Stimulated activated naive CD8-positive, alpha-beta T cell treated with anti-CD3 and anti-CD28 coated beads, Interleukin-15, Interleukin-2, amounts not matched to agents 100 ng/mL and 50 ng/mL, for 24 hours (primary cell): ENCODE measurements around the gene SLC30A9.

Source experiments
- H3K27ac Mint-ChIP-seq: one replicate; pipeline ENCODE4 v1.8.0; 2021; ENCODE audit warnings: mild to moderate bottlenecking, mixed read lengths
- H3K27me3 Mint-ChIP-seq: one replicate; pipeline ENCODE4 v1.8.0; 2021; ENCODE audit warnings: mixed read lengths
- H3K36me3 Mint-ChIP-seq: one replicate; pipeline ENCODE4 v1.8.0; 2021; ENCODE audit warnings: low read depth, mixed read lengths
- H3K4me1 Mint-ChIP-seq: one replicate; pipeline ENCODE4 v1.8.0; 2021; ENCODE audit warnings: low read depth, mixed read lengths
- H3K4me3 Mint-ChIP-seq: one replicate; pipeline ENCODE4 v1.8.0; 2021; ENCODE audit warnings: mild to moderate bottlenecking, mixed read lengths
- H3K9me3 Mint-ChIP-seq: one replicate; pipeline ENCODE4 v1.8.0; 2021; ENCODE audit warnings: mixed read lengths

Gene SLC30A9

GRCh38 chr4:42070463-42070862 is 80.1 kb downstream of the SLC30A9 start:
- H3K4me3 Mint-ChIP-seq, result no peak overlapping the region
- H3K27ac Mint-ChIP-seq, result no peak overlapping the region
- H3K9me3 Mint-ChIP-seq, result no peaks in the 10 kb centered on the region
- no peaks in the 10 kb centered on the region for H3K4me1 Mint-ChIP-seq
- no peaks in the 10 kb centered on the region for H3K27me3 Mint-ChIP-seq
- H3K36me3 Mint-ChIP-seq, result peaks cover 35% of the 10 kb centered on the region

- peaks cover 32% of the 10 kb centered on the region for H3K36me3 Mint-ChIP-seq
- no peaks in the 10 kb centered on the region for H3K9me3 Mint-ChIP-seq
- no peak overlapping the region for H3K4me3 Mint-ChIP-seq
- H3K27ac Mint-ChIP-seq, result no peak overlapping the region
- no peaks in the 10 kb centered on the region for H3K4me1 Mint-ChIP-seq
- H3K27me3 Mint-ChIP-seq, result no peaks in the 10 kb centered on the region
Observed at GRCh38 chr4:42074294-42074693, 84.0 kb downstream of the SLC30A9 start.

DNA sequence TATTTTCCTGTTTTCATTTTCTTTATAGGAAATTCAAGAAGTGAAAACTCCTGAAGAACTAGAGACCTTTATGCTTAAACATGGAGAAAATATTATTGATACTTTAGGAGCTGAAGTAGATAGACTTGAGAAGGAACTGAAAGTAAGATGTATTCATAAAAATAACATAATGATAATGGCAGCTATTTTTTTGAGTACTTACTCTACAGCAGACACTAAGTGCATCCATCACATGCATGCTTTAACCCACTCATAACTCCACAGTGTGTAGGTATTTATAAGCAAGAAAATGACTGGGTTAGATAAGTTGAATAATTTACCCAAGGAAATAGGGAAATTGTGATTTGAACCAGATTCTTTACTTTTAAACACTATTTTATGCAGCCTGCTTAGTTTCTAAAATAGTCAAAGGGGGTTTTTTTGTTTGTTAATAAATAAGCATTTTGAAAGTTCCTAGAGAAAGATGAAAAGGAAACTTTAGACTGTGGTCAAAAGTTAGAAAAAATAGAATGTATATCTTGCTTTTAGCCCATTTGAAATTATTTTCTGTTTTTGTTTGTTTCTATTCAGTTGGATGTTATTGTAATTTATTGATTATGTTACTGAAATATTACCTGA is 88.0 kb downstream of the SLC30A9 start:
- no peak overlapping the region for H3K27ac Mint-ChIP-seq
- H3K4me3 Mint-ChIP-seq, result no peak overlapping the region
- no peaks in the 10 kb centered on the region for H3K4me1 Mint-ChIP-seq
- peaks cover 36% of the 10 kb centered on the region for H3K36me3 Mint-ChIP-seq
- no peaks in the 10 kb centered on the region for H3K27me3 Mint-ChIP-seq
- H3K9me3 Mint-ChIP-seq, result no peaks in the 10 kb centered on the region

- Mint-ChIP-seq H3K36me3 (peaks cover 36% of the 10 kb centered on the region), H3K27ac (no peak overlapping the region), H3K4me3 (no peak overlapping the region), H3K27me3 (no peaks in the 10 kb centered on the region), H3K4me1 (no peaks in the 10 kb centered on the region), H3K9me3 (no peaks in the 10 kb centered on the region)
Observed at GRCh38 chr4:42080306-42080705, 90.0 kb downstream of the SLC30A9 start.

- Mint-ChIP-seq H3K4me1 (no peaks in the 10 kb centered on the region), H3K36me3 (peaks cover 39% of the 10 kb centered on the region), H3K9me3 (no peaks in the 10 kb centered on the region), H3K27me3 (no peaks in the 10 kb centered on the region), H3K27ac (no peak overlapping the region), H3K4me3 (no peak overlapping the region)
Observed at GRCh38 chr4:42083816-42084215, 93.5 kb downstream of the SLC30A9 start.

DNA sequence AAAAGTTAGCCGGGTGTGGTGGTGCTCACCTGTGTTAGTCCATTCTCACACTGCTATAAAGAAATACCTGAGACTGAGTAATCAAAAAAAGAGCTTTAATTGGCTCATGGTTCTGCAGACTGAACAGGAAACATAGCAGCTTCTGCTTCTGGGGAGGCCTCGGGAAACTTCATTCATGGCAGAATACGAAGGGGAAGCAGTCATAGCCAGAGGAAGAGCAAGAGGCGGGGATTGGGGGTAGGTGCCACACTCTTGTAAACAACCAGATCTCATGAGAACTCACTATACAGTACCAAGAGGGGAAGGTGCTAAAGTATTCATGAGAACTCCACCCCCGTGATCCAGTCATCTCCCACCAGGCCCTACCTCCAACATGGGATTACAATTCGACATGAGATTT is 98.1 kb downstream of the SLC30A9 start:
- Mint-ChIP-seq H3K4me1 (no peaks in the 10 kb centered on the region), H3K27ac (no peak overlapping the region), H3K9me3 (no peaks in the 10 kb centered on the region), H3K4me3 (no peak overlapping the region), H3K36me3 (peaks cover 26% of the 10 kb centered on the region), H3K27me3 (no peaks in the 10 kb centered on the region)

DNA sequence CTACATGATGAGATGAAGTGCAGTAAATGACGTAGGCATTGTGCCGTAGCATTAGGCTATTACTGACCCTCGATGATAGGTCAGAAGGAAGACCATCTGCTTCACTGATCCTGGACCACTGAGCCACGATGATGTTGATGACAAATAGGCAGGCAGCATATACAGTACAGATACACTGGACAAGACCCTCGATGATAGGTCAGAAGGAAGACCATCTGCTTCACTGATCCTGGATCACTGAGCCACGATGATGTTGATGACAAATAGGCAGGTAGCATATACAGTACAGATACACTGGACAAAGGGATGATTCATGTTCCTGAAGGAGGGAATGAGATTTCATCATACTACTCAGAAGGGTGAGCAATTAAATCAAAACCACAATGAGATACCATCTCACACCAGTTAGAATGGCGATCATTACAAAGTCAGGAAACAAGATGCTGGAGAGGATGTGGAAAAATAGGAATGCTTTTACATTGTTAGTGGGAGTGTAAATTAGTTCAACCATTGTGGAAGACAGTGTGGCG is 111.2 kb downstream of the SLC30A9 start:
- no peaks in the 10 kb centered on the region for H3K27me3 Mint-ChIP-seq
- H3K27ac Mint-ChIP-seq, result no peak overlapping the region
- H3K36me3 Mint-ChIP-seq, result no peaks in the 10 kb centered on the region
- H3K4me3 Mint-ChIP-seq, result no peak overlapping the region
- H3K9me3 Mint-ChIP-seq, result peaks cover 5% of the 10 kb centered on the region
- H3K4me1 Mint-ChIP-seq, result no peaks in the 10 kb centered on the region

DNA sequence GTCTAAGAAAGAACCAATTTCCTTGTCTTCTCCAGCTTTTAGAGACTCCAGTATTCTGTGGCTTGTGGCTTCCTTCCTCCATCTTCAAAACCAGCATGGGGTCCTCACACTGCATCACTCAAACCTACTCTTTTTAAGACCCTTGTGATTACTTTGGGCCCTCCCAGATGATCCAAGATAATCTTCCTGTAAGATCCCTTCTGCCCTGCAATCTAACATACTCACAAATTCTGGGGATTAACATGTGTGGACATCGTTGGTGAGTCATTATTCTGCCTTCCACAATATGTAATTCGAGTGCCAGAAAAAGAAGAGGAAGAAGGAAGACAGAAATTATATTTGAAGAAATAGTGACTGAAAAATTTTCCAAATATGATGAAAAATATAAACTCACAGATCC is 114.2 kb downstream of the SLC30A9 start:
- Mint-ChIP-seq H3K27ac (no peak overlapping the region), H3K4me3 (no peak overlapping the region), H3K9me3 (peaks cover 9% of the 10 kb centered on the region)

GRCh38 chr4:42112846-42113245 is 122.5 kb downstream of the SLC30A9 start:
- Mint-ChIP-seq H3K36me3 (no peaks in the 10 kb centered on the region), H3K27me3 (peaks cover 8% of the 10 kb centered on the region), H3K4me3 (no peak overlapping the region), H3K4me1 (no peaks in the 10 kb centered on the region), H3K27ac (no peak overlapping the region), H3K9me3 (peaks cover 4% of the 10 kb centered on the region)

More for the DNA sequence above, 114.2 kb downstream of the SLC30A9 start:
- Mint-ChIP-seq H3K27me3 (no peaks in the 10 kb centered on the region), H3K4me1 (no peaks in the 10 kb centered on the region), H3K36me3 (no peaks in the 10 kb centered on the region)

- no peaks in the 10 kb centered on the region for H3K9me3 Mint-ChIP-seq
- H3K4me1 Mint-ChIP-seq, result no peaks in the 10 kb centered on the region
- H3K27ac Mint-ChIP-seq, result no peak overlapping the region
- no peak overlapping the region for H3K4me3 Mint-ChIP-seq
- peaks cover 5% of the 10 kb centered on the region for H3K27me3 Mint-ChIP-seq
- no peaks in the 10 kb centered on the region for H3K36me3 Mint-ChIP-seq
Observed at GRCh38 chr4:42119886-42120285, 129.6 kb downstream of the SLC30A9 start.

DNA sequence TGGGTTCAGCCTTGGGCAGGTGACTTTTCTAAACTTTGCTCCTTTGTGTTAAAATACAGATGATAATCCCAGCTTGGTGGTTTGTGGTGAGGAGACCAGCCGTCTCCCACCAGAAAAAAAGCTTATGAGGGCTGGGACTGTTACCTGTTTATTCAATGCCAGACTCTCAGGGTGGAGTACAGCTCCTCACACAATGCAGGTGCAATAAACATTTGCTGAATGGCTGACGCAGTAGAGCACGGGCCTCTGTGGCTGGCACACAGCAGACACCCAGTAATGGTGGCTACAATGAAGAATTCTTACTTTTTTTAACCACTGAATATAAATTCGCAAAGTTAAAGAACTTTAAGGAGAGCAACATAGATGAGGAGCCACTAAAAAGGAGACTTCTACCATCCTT is 131.9 kb downstream of the SLC30A9 start:
- H3K27ac Mint-ChIP-seq, result no peak overlapping the region
- no peaks in the 10 kb centered on the region for H3K9me3 Mint-ChIP-seq

GRCh38 chr4:42123071-42123644 is 132.8 kb downstream of the SLC30A9 start:
- Mint-ChIP-seq H3K4me1 (peaks cover 4% of the 10 kb centered on the region), H3K27me3 (no peaks in the 10 kb centered on the region), H3K4me3 (no peak overlapping the region), H3K27ac (no peak overlapping the region), H3K9me3 (no peaks in the 10 kb centered on the region), H3K36me3 (no peaks in the 10 kb centered on the region)

More for the DNA sequence above, 131.9 kb downstream of the SLC30A9 start:
- H3K4me3 Mint-ChIP-seq, result no peak overlapping the region
- H3K36me3 Mint-ChIP-seq, result no peaks in the 10 kb centered on the region
- H3K4me1 Mint-ChIP-seq, result no peaks in the 10 kb centered on the region
- no peaks in the 10 kb centered on the region for H3K27me3 Mint-ChIP-seq

DNA sequence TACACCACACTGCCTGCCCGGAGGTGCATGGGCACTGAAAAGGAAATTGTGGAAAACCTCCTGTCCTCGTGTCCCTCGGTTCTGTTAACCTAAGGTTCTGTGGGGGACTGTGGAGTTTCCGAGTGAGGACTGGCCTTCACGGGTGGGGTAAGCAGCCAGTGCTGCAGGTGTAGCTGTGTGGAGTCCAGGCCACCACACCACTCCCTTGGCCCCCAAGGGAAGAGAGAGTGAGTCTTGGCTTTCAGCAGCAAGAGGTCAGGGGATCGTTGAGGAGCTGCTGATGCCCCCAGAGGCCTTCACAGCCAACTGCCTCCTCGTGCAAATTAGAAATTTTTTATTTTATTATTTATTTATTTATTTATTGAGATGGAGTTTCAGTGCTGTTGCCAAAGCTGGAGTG is 141.8 kb downstream of the SLC30A9 start:
- Mint-ChIP-seq H3K4me1 (peaks cover 4% of the 10 kb centered on the region), H3K27me3 (no peaks in the 10 kb centered on the region), H3K27ac (no peak overlapping the region)

DNA sequence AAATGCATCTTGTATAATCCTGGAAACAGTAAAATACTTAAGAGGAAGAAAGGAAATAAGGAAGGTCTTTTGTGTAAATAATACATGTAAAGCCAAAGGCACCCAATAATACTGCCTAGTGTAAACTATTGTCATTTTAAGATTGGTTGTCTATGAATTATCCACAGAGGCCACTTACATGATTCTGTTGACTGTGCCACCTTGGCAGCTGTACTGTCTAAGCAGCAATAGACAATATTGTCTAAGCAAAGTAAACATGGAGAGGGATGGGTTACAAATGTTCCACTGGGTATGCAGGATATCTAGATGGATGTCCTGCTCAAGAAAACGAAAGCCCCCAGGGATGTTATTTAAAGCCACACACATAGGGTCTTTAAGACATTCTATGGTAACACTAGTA is 142.7 kb downstream of the SLC30A9 start:
- no peak overlapping the region for H3K27ac Mint-ChIP-seq
- no peaks in the 10 kb centered on the region for H3K4me1 Mint-ChIP-seq
- no peaks in the 10 kb centered on the region for H3K36me3 Mint-ChIP-seq
- H3K9me3 Mint-ChIP-seq, result no peaks in the 10 kb centered on the region
- H3K27me3 Mint-ChIP-seq, result no peaks in the 10 kb centered on the region
- no peak overlapping the region for H3K4me3 Mint-ChIP-seq

More for the DNA sequence above, 141.8 kb downstream of the SLC30A9 start:
- Mint-ChIP-seq H3K9me3 (no peaks in the 10 kb centered on the region), H3K36me3 (no peaks in the 10 kb centered on the region), H3K4me3 (no peak overlapping the region)

DNA sequence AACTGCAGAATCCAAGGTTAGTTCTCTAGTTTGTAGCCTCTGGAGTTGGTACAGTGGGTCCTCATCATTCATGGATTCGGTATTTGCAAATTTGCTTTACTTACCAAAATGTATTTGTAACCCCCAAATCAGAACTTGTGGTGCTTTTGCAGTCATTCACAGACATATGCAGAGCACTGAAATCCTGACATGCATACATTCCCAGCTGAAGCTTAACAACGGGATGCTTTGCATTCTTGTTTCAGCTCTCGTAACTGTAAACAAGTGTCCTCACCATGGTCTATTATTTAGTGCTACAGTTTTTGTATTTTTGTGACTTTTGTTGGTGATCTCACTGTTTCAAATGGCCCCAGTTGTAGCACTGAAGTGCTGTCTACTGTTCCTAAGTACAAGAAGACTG is 146.0 kb downstream of the SLC30A9 start:
- H3K9me3 Mint-ChIP-seq, result no peaks in the 10 kb centered on the region
- no peak overlapping the region for H3K4me3 Mint-ChIP-seq
- H3K27ac Mint-ChIP-seq, result no peak overlapping the region
- H3K4me1 Mint-ChIP-seq, result no peaks in the 10 kb centered on the region
- H3K36me3 Mint-ChIP-seq, result no peaks in the 10 kb centered on the region
- H3K27me3 Mint-ChIP-seq, result no peaks in the 10 kb centered on the region
